Neural crest cell (in vitro differentiated cells): Measurements from ENCODE around the gene ADGRV1. TPM values are rescaled to one million over a fixed set of nuclear protein-coding genes. Genes with fewer than 3 reads are reported as not detected.
"Not testable (repeated sequence)": the region's sequence is repeated elsewhere in the genome, so short reads cannot be mapped to it uniquely, and the experiment has no call there.

Source experiments
- DNase-seq: peaks from one replicate; pipeline ENCODE4 v3.0.0; 2021; ENCODE audit warnings: low read depth, mixed read lengths, low spot score
- H3K27ac Mint-ChIP-seq: one replicate; pipeline ENCODE4 v1.8.0; 2021; ENCODE audit warnings: mild to moderate bottlenecking, mixed read lengths; ENCODE audit not compliant: unreplicated experiment
- H3K27me3 Mint-ChIP-seq: 2 replicates; pipeline ENCODE4 v1.8.0; 2021; ENCODE audit warnings: low read depth, mild to moderate bottlenecking, mixed read lengths
- H3K36me3 Mint-ChIP-seq: 2 replicates; pipeline ENCODE4 v1.8.0; 2021; ENCODE audit warnings: low read depth, mild to moderate bottlenecking, mixed read lengths
- H3K4me1 Mint-ChIP-seq: 2 replicates; pipeline ENCODE4 v1.8.0; 2021; ENCODE audit warnings: mixed read lengths
- H3K4me3 Mint-ChIP-seq: one replicate; pipeline ENCODE4 v1.8.0; 2021; ENCODE audit warnings: mild to moderate bottlenecking, mixed read lengths
- H3K9me3 Mint-ChIP-seq: 2 replicates; pipeline ENCODE4 v1.8.0; 2021; ENCODE audit warnings: mixed read lengths
- total RNA-seq: library from RNA; stranded (reverse); gene quantifications from 2 replicates; pipeline ENCODE4 v1.2.1, GENCODE V29; 2021
- TF ChIP-seq, protein P1 (sequence below): fragments of 200-600 bp; sonication (generic); conservative IDR thresholded peaks from 2 replicates; pipeline ENCODE4 v1.5.0; 2021; ENCODE audit warnings: antibody characterized with exemption, mild to moderate bottlenecking

ADGRV1 gene
- total RNA-seq, 1 donor from 2014 or later, result 43.4 TPM

- Mint-ChIP-seq H3K36me3 (peaks cover 9% of the 10 kb centered on the region), H3K4me1 (peaks cover 31% of the 10 kb centered on the region), H3K27ac (no peak overlapping the region), H3K4me3 (no peak overlapping the region), H3K27me3 (no peaks in the 10 kb centered on the region), H3K9me3 (peaks cover 2% of the 10 kb centered on the region)
- TF ChIP-seq, protein P1, sequence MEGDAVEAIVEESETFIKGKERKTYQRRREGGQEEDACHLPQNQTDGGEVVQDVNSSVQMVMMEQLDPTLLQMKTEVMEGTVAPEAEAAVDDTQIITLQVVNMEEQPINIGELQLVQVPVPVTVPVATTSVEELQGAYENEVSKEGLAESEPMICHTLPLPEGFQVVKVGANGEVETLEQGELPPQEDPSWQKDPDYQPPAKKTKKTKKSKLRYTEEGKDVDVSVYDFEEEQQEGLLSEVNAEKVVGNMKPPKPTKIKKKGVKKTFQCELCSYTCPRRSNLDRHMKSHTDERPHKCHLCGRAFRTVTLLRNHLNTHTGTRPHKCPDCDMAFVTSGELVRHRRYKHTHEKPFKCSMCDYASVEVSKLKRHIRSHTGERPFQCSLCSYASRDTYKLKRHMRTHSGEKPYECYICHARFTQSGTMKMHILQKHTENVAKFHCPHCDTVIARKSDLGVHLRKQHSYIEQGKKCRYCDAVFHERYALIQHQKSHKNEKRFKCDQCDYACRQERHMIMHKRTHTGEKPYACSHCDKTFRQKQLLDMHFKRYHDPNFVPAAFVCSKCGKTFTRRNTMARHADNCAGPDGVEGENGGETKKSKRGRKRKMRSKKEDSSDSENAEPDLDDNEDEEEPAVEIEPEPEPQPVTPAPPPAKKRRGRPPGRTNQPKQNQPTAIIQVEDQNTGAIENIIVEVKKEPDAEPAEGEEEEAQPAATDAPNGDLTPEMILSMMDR, result no peak
- DNase-seq, result no peak
Observed at GRCh38 chr5:91038180-91038808, 479.7 kb downstream of the ADGRV1 start.

GRCh38 chr5:91041132-91041531 is 482.5 kb downstream of the ADGRV1 start:
- not testable (repeated sequence) for H3K4me3 Mint-ChIP-seq, H3K9me3 Mint-ChIP-seq, H3K27ac Mint-ChIP-seq, DNase-seq, H3K27me3 Mint-ChIP-seq
- Mint-ChIP-seq H3K4me1 (peaks cover 22% of the 10 kb centered on the region), H3K36me3 (peaks cover 19% of the 10 kb centered on the region)

- Mint-ChIP-seq H3K27me3 (no peaks in the 10 kb centered on the region), H3K36me3 (peaks cover 27% of the 10 kb centered on the region), H3K9me3 (peaks cover 13% of the 10 kb centered on the region), H3K4me3 (peak overlapping the region; percentile 18), H3K4me1 (peaks cover 22% of the 10 kb centered on the region), H3K27ac (no peak overlapping the region)
- DNase-seq, result no peak
- TF ChIP-seq, protein P1, result no peak
Observed at GRCh38 chr5:91042247-91042935, 483.8 kb downstream of the ADGRV1 start.

- Mint-ChIP-seq H3K4me1 (peaks cover 21% of the 10 kb centered on the region), H3K27ac (peak overlapping the region; percentile 32), H3K9me3 (peaks cover 13% of the 10 kb centered on the region), H3K27me3 (no peaks in the 10 kb centered on the region), H3K36me3 (peaks cover 27% of the 10 kb centered on the region), H3K4me3 (peak overlapping the region; percentile 18)
- TF ChIP-seq, protein P1, result no peak
- DNase-seq, result no peak
Observed at GRCh38 chr5:91042936-91043255, 484.3 kb downstream of the ADGRV1 start.

DNA sequence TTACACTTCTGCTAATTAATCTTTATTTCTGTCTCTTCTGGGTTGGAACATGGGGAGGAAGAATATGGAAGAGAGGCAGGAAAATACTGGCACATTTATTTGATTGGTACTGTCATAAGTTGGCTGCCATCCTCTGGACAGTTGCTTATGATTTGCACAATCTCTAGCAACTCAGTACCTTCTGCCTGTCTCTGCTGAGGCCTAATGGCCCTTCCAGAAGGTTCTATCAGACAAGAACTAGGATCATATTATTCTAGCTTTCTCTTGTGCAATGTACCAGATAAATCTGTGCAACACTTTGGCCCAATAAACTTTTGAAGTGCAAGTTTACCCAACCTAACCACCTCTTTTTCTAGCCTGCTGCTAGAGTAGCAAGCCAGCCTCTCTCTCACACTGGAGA is 489.5 kb downstream of the ADGRV1 start:
- Mint-ChIP-seq H3K27me3 (no peaks in the 10 kb centered on the region), H3K27ac (no peak overlapping the region), H3K4me1 (peaks cover 6% of the 10 kb centered on the region), H3K36me3 (peaks cover 18% of the 10 kb centered on the region), H3K9me3 (peaks cover 11% of the 10 kb centered on the region), H3K4me3 (no peak overlapping the region)
- no peak for DNase-seq
- TF ChIP-seq, protein P1, result no peak

DNA sequence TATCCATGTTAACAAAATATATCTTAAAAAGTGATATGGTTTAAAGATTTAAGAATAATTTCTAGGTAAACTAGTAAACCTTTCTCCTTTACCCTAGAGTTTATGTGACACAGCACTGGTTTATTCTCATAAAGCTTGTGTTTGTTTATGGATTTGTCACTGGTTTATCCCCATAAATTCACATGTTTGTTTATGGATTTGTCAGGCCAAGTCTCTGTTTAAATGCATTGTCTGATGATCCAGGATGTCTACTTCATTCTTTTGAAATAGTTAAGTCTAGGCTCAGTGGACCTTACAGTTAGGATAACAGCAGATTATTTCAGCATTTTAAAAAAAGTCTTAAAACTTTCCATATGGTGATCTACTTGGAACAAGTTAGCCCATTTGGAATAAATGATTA is 490.5 kb downstream of the ADGRV1 start:
- Mint-ChIP-seq H3K27ac (no peak overlapping the region), H3K9me3 (peaks cover 11% of the 10 kb centered on the region), H3K27me3 (no peaks in the 10 kb centered on the region), H3K4me3 (no peak overlapping the region), H3K36me3 (peaks cover 18% of the 10 kb centered on the region), H3K4me1 (peaks cover 6% of the 10 kb centered on the region)
- TF ChIP-seq, protein P1, result no peak
- no peak for DNase-seq
